Measurements from ENCODE around the gene VWA5B2.

Gene VWA5B2

GRCh38 chr3:184229394-184230080 is at the start of gene VWA5B2:
TSS of gene VWA5B2 (plus strand) at chr3:184229585. CDS start at chr3:184230529, 944 bp downstream.
- peak; percentile 80 for DNase-seq

- DNase-seq = no peak
Measured at GRCh38 chr3:184180165-184180564, 49.2 kb upstream of the VWA5B2 start.

- no peak for DNase-seq
Measured at GRCh38 chr3:184181596-184181995, 47.8 kb upstream of the VWA5B2 start.

GRCh38 chr3:184183679-184184078 is 45.7 kb upstream of the VWA5B2 start:
- no peak for DNase-seq

GRCh38 chr3:184184546-184185230 is 44.7 kb upstream of the VWA5B2 start:
- DNase-seq = no peak

- DNase-seq = peak; percentile 100
Measured at GRCh38 chr3:184185461-184186183, 43.8 kb upstream of the VWA5B2 start.

- no peak for DNase-seq
Measured at GRCh38 chr3:184186184-184186901, 43.0 kb upstream of the VWA5B2 start, which contains the start of gene ABCF3. TSS of gene ABCF3 (plus strand) at chr3:184186199. CDS start at chr3:184186208, 9 bp downstream.

GRCh38 chr3:184186902-184187207 is 42.5 kb upstream of the VWA5B2 start:
- DNase-seq = no peak

- DNase-seq = no peak
Measured at GRCh38 chr3:184188080-184188479, 41.3 kb upstream of the VWA5B2 start.

GRCh38 chr3:184189421-184189820 is 40.0 kb upstream of the VWA5B2 start:
- DNase-seq = no peak

GRCh38 chr3:184192889-184193288 is 36.5 kb upstream of the VWA5B2 start:
- DNase-seq = no peak

- no peak for DNase-seq
Measured at GRCh38 chr3:184193991-184194539, 35.3 kb upstream of the VWA5B2 start.

- DNase-seq = no peak
Measured at GRCh38 chr3:184196536-184196935, 32.8 kb upstream of the VWA5B2 start.

GRCh38 chr3:184198509-184198908 is 30.9 kb upstream of the VWA5B2 start:
- DNase-seq = no peak

- DNase-seq = no peak
Measured at GRCh38 chr3:184200825-184201224, 28.6 kb upstream of the VWA5B2 start.

- DNase-seq = no peak
Measured at GRCh38 chr3:184203526-184203925, 25.9 kb upstream of the VWA5B2 start.

GRCh38 chr3:184209146-184209923 is 20.1 kb upstream of the VWA5B2 start:
- DNase-seq = no peak

- DNase-seq = no peak
Measured at GRCh38 chr3:184211297-184211696, 18.1 kb upstream of the VWA5B2 start.

- DNase-seq = no peak
Measured at GRCh38 chr3:184211718-184212117, 17.7 kb upstream of the VWA5B2 start.

GRCh38 chr3:184218814-184219213 is 10.6 kb upstream of the VWA5B2 start:
- no peak for DNase-seq

GRCh38 chr3:184222521-184222920 is 6.9 kb upstream of the VWA5B2 start:
- DNase-seq = no peak

GRCh38 chr3:184223946-184224345 is 5.4 kb upstream of the VWA5B2 start:
- no peak for DNase-seq
